ENCODE data around the gene PHACTR3. TPM values are rescaled to one million over a fixed set of nuclear protein-coding genes. Genes with fewer than 3 reads are reported as not detected.

Gene PHACTR3
- total RNA-seq, 1 experiment from 2014 or later, result not detected

DNA sequence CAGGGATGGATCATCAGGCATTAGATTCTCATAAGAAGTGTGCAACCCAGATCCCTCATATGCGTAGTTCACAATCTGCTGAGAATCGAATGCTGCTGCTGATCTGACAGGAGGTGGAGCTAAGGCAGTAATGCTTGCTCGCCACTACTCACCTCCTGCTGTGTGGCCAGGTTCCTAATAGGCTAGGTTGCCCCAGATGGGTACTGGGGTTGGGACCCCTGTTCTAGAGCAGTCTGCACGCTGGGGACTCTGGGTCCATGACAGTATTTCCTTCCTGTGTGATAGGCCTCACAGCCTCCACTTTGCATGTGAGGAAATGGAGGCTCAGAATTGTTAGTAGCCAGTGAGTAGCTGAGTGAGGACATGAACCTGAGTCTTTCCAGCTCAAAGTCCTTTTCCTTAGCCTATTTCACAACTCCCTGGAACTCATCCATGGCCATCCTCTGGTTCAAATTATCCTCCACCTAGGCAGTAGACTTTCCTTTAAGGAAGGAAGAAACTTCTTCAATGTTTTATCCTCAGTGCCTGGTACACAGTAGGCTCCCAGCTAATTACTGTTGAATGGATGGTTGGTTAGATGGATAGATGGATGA, 211.9 kb downstream of the PHACTR3 start:
- no peak overlapping the region for H2BK120ac ChIP-seq (ENCODE audit: low read depth, low read length, poor library complexity, severe bottlenecking)
- no peak overlapping the region for H2BK12ac ChIP-seq (ENCODE audit: insufficient read length, low read depth, low read length)
- H3K79me2 ChIP-seq (ENCODE audit: insufficient read depth, low read length), result no peaks in the 10 kb centered on the region
- TF ChIP-seq, protein P1, sequence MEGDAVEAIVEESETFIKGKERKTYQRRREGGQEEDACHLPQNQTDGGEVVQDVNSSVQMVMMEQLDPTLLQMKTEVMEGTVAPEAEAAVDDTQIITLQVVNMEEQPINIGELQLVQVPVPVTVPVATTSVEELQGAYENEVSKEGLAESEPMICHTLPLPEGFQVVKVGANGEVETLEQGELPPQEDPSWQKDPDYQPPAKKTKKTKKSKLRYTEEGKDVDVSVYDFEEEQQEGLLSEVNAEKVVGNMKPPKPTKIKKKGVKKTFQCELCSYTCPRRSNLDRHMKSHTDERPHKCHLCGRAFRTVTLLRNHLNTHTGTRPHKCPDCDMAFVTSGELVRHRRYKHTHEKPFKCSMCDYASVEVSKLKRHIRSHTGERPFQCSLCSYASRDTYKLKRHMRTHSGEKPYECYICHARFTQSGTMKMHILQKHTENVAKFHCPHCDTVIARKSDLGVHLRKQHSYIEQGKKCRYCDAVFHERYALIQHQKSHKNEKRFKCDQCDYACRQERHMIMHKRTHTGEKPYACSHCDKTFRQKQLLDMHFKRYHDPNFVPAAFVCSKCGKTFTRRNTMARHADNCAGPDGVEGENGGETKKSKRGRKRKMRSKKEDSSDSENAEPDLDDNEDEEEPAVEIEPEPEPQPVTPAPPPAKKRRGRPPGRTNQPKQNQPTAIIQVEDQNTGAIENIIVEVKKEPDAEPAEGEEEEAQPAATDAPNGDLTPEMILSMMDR (conservative IDR thresholded peaks at IDR 0.05), result no peak
- H3T11ph ChIP-seq (ENCODE audit: low read length), result no peak overlapping the region
- H3K4me1 Mint-ChIP-seq, result no peaks in the 10 kb centered on the region
- no peak overlapping the region for H3K23ac ChIP-seq (ENCODE audit: insufficient read length, low read depth, low read length)
- no peak overlapping the region for H2BK15ac ChIP-seq (ENCODE audit: low read depth, low read length)
- H3K27me3 ChIP-seq (ENCODE audit: insufficient read depth, low read length), result no peaks in the 10 kb centered on the region; the same call in 1 of the 2 replicates
- no peak overlapping the region for H2BK20ac ChIP-seq (ENCODE audit: low read depth, low read length, poor library complexity, severe bottlenecking)
- H3K9ac ChIP-seq (ENCODE audit: extremely low read depth, insufficient read length, low read length), result no peak overlapping the region
- H3K9me3 ChIP-seq (ENCODE audit: control insufficient read depth, low read depth, low read length), result no peaks in the 10 kb centered on the region
- peaks cover 19% of the 10 kb centered on the region for H3K27me3 Mint-ChIP-seq (ENCODE audit: low read depth)
- H3K23me2 ChIP-seq (ENCODE audit: insufficient read length, low read depth, low read length, poor library complexity, severe bottlenecking), result no peaks in the 10 kb centered on the region
- H2AK5ac ChIP-seq (ENCODE audit: insufficient read length, low read length), result no peak overlapping the region
- no peaks in the 10 kb centered on the region for H3K79me1 ChIP-seq (ENCODE audit: insufficient read depth, low read depth, low read length, poor library complexity, severe bottlenecking)
- no peak overlapping the region for H3K4me2 ChIP-seq (ENCODE audit: insufficient read depth, insufficient read length, low read length)
- no CpG with 5 or more reads among the region's 4 CpGs for WGBS (ENCODE audit: extremely low coverage, insufficient read length, low lambda C conversion rate)
- H2AFZ ChIP-seq (ENCODE audit: low read length), result no peak overlapping the region
- no peak overlapping the region for H3K27ac Mint-ChIP-seq
- no peak overlapping the region for H3K27ac ChIP-seq (ENCODE audit: insufficient read length, low read depth, low read length)
- H3K18ac ChIP-seq (ENCODE audit: insufficient read length, low read depth, low read length), result no peak overlapping the region
- no peak overlapping the region for H4K8ac ChIP-seq (replicated peaks; ENCODE audit: insufficient read length, low read depth, low read length)
- no peaks in the 10 kb centered on the region for H3K4me1 ChIP-seq (ENCODE audit: insufficient read depth, low read length)
- no peaks in the 10 kb centered on the region for H4K20me1 ChIP-seq (ENCODE audit: control insufficient read depth, insufficient read depth, insufficient read length)
- H4K91ac ChIP-seq (ENCODE audit: insufficient read length, low read depth, low read length), result no peak overlapping the region
- H3K4me3 Mint-ChIP-seq, result no peak overlapping the region
- no peak overlapping the region for H2BK5ac ChIP-seq (ENCODE audit: insufficient read length, low read length)
- H3K14ac ChIP-seq (ENCODE audit: insufficient read depth, low read length), result no peak overlapping the region
- no peak overlapping the region for H3K4ac ChIP-seq (ENCODE audit: low read depth, low read length)
- H3K9me3 Mint-ChIP-seq, result peaks cover 0 to 37% of the 10 kb centered on the region in 2 experiments; a peak in 3 of 5 replicates
- H3K36me3 Mint-ChIP-seq (ENCODE audit: insufficient read depth in 1 of 3, low read depth in 3 of 3), result no peaks in the 10 kb centered on the region
- no peak overlapping the region for H4K5ac ChIP-seq (ENCODE audit: insufficient read length, low read depth, low read length)
- H3K56ac ChIP-seq (ENCODE audit: insufficient read length, low read depth, low read length), result no peak overlapping the region
- peak; percentile 12 for DNase-seq

Measured in H9 (cell line).